Lower leg skin (tissue), 4 donors: ENCODE results near the gene PLA2G4E. TPM values are rescaled to one million over a fixed set of nuclear protein-coding genes. Genes with fewer than 3 reads are reported as not detected.

Experiments
- DNase-seq, 2 donors: peaks; one replicate each; pipeline ENCODE4 v3.0.0-alpha.2; 2019; ENCODE audit warnings: low spot score in 2 of 2
- H3K4me3 ChIP-seq: fragments of 200-600 bp; sonication (generic); 2 replicates; pipeline ENCODE4 v1.5.1; 2017; ENCODE audit warnings: mild to moderate bottlenecking, low read depth; ENCODE audit not compliant: poor library complexity, severe bottlenecking
- POLR2A ChIP-seq, 2 donors: fragments of 450-650 bp; IDR thresholded peaks; one replicate each; pipeline ENCODE4 v1.6.1; 2016 to 2017; ENCODE audit warnings: antibody characterized with exemption in 2 of 2, mild to moderate bottlenecking in 1 of 2, moderate library complexity in 1 of 2
- WGBS, 2 donors: methylation state at CpG; one replicate each; pipeline ENCODE4 v1.1.5; 2018; 5-methylcytosine and 5-hydroxymethylcytosine counted together
- intact Hi-C: fragments of 100-400 bp; cut with DNase I; formaldehyde crosslinking; loops from one replicate; pipeline ENCODE4 v1.15.0; 2023; ENCODE audit warnings: low total_unique reads
- total RNA-seq, 4 donors: library from RNA; depleted of rRNA; stranded (reverse); fragments of >200 nt; gene quantifications; one replicate each; pipeline ENCODE4 v1.1.0, GENCODE V29; 2016
- TF ChIP-seq, protein P1 (sequence below), 3 donors: fragments of 450-650 bp; IDR thresholded peaks; one replicate each; pipeline ENCODE4 v1.5.1; 2016; ENCODE audit warnings: antibody characterized with exemption in 3 of 3, mild to moderate bottlenecking in 3 of 3, moderate library complexity in 2 of 3

PLA2G4E gene
- total RNA-seq, 4 donors from 2014 or later, result 49.8 to 67.2 (median 51.5) TPM

DNA sequence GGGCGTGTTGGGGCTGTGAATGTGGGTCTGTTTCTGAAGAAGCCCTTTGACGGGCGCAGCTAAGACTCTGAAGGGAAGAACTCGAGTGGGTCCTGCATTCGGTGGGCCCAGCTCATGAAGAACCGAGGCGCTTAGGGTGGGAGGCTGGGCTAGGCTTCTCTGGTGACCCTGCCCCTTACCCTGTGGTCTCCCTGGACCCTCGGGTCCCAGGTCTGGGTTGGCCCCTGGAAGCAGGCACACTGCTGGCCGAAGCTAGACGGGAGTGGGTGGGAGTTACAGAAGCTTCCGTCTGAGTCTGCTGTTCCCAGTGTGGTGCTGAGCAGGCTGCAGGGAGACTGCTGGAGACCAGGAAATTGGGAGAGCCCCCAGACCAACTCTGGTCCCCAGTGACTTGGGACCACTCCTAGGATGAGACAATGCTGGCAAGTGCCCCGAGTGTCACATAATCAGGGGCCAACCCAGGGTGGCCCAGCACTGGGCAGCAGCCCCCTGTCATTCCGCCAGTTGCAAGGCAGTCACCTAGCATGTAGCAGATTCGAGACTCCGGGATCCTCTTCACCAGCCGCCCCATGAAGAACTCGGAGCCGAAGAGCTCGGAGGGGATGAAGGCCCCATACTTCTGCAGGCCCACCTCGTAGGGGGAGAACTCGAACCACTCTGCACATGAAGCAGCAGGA, 31.8 kb downstream of the PLA2G4E start:
- 71 to 78% methylated on average over 13 to 20 of the region's 21 CpGs for WGBS, 2 donors
- DNase-seq, result no peak
- intact Hi-C loops, result loop anchor here (5.0 to 10.0 kb wide), 2 partner anchors 68 to 156 kb away; no protein-coding TSS in a partner anchor
- H3K4me3 ChIP-seq, result no peak overlapping the region
- TF ChIP-seq, protein P1, sequence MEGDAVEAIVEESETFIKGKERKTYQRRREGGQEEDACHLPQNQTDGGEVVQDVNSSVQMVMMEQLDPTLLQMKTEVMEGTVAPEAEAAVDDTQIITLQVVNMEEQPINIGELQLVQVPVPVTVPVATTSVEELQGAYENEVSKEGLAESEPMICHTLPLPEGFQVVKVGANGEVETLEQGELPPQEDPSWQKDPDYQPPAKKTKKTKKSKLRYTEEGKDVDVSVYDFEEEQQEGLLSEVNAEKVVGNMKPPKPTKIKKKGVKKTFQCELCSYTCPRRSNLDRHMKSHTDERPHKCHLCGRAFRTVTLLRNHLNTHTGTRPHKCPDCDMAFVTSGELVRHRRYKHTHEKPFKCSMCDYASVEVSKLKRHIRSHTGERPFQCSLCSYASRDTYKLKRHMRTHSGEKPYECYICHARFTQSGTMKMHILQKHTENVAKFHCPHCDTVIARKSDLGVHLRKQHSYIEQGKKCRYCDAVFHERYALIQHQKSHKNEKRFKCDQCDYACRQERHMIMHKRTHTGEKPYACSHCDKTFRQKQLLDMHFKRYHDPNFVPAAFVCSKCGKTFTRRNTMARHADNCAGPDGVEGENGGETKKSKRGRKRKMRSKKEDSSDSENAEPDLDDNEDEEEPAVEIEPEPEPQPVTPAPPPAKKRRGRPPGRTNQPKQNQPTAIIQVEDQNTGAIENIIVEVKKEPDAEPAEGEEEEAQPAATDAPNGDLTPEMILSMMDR (IDR thresholded peaks at IDR 0.05), result no peak
- no peak for TF ChIP-seq POLR2A (IDR thresholded peaks at IDR 0.05)

- TF ChIP-seq POLR2A (IDR thresholded peaks at IDR 0.05), result no peak
- TF ChIP-seq, protein P1 (IDR thresholded peaks at IDR 0.05), result no peak
- intact Hi-C loops, result loop anchor here (5.0 to 10.0 kb wide), 2 partner anchors 69 to 157 kb away; no protein-coding TSS in a partner anchor
- no peak for DNase-seq
- H3K4me3 ChIP-seq, result no peak overlapping the region
- WGBS, 2 donors, result 91 to 94% methylated on average over 10 to 11 of the region's 11 CpGs
These were observed 32.9 kb downstream of the PLA2G4E start for GRCh38 chr15:41987925-41988275.

GRCh38 chr15:41987246-41987924, 33.5 kb downstream of the PLA2G4E start:
- TF ChIP-seq POLR2A (IDR thresholded peaks at IDR 0.05), result no peak
- TF ChIP-seq, protein P1 (IDR thresholded peaks at IDR 0.05), result no peak
- no peak for DNase-seq
- intact Hi-C loops, result loop anchor here (5.0 to 10.0 kb wide), 2 partner anchors 70 to 157 kb away; no protein-coding TSS in a partner anchor
- no peak overlapping the region for H3K4me3 ChIP-seq
- WGBS, 2 donors, result 87 to 89% methylated on average over 16 to 17 of the region's 17 CpGs

DNA sequence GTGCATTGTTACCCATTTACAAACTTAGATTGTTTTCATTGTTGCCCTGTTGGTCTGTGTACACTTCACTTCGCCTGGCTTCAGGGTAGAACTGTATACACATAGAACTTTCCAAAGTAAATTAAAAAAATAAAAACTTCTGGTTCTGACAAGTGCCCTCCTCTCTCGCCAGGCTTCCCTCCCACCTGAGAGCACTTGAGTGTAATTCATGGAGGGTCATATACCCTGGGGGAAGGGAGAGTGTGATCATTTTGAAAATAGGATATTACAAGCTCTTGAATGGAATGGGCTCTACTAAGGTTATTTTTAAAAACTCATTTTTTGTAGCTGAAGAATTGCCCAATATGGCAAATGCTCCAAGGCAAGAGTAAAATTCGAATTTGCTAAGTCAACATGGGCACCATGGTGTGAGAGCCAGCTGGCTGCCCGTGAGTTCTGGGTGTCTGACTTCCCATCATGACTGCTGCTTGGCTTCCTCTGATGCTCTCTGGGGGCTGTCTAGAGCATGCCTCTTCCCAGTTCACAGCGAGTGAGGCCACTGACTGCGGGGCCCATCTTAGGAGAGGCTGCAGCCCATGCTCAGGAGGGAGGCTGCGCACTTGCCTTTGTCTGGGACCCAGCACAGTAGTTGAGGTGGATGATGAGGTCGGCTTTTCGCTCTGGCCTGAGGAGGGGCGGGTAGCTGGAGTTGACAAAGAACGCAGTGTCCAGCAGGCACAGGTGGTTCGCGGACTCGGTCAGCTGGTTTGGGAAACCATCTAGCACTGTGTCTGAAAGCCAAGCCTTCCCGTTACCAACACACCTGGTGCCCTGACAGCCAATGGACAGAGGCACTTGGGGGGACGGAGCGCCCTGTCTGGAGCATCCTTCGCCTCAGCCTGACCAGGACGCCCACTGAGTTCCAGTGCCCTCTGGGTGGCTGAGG, 35.3 kb downstream of the PLA2G4E start:
- peak in 1 of 2 donors; percentile 83 for DNase-seq
- no peak overlapping the region for H3K4me3 ChIP-seq
- intact Hi-C loops, result loop anchor here (5.0 to 10.0 kb wide), 2 partner anchors 72 to 159 kb away; no protein-coding TSS in a partner anchor
- 93% methylated on average over 17 to 19 of the region's 19 CpGs for WGBS, 2 donors
- TF ChIP-seq POLR2A (IDR thresholded peaks at IDR 0.05), result no peak
- TF ChIP-seq, protein P1 (IDR thresholded peaks at IDR 0.05), result no peak

DNA sequence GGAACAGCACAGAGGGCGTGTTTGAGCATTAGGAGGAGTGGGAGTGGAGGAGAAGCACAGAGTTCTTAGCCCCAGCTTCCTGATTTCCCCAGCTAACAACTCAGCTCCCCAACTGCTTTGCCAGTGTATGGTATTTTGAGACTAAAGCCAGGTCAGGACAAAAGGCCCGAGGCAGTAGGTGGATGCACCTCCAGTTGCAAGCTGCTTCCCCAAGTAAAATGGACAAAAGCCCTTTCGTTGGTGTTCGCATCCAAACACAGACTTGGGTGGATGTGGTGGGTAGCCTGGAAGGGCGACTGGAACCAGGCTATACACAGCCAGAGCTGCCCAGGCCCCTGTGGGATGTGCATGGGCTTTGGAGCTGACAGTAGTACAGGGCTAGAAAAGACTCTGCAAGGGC, 36.2 kb downstream of the PLA2G4E start:
- DNase-seq, result peak in 1 of 2 donors; percentile 68
- intact Hi-C loops, result loop anchor here (5.0 to 10.0 kb wide), 3 partner anchors 73 to 308 kb away; no protein-coding TSS in a partner anchor
- no peak overlapping the region for H3K4me3 ChIP-seq
- TF ChIP-seq, protein P1 (IDR thresholded peaks at IDR 0.05), result no peak
- TF ChIP-seq POLR2A (IDR thresholded peaks at IDR 0.05), result no peak
- WGBS, 2 donors, result 91 to 95% methylated on average over 5 of the region's 5 CpGs
